OCI-LY7 (cell line): ENCODE measurements around the gene GRIA1. TPM values are rescaled to one million over a fixed set of nuclear protein-coding genes. Genes with fewer than 3 reads are reported as not detected.

Experiments used
- BruUV-seq: library from RNA; stranded (reverse); fragments of 400-500 nt; replicated peaks from 2 replicates; lab custom pipeline; 2021; lab: Mats Ljungman, UMichigan
- CTCF ChIA-PET: fragments of 300-600 bp; sonication (Branson Sonifier 250); formaldehyde crosslinking; loops from one replicate; lab custom pipeline; 2022; ENCODE audit warnings: antibody characterized with exemption; ENCODE audit not compliant: unreplicated experiment; lab: Charles Lee
- POLR2A ChIA-PET: fragments of 300-600 bp; sonication (Branson Sonifier 250); formaldehyde crosslinking; loops from one replicate; lab custom pipeline; 2022; ENCODE audit warnings: antibody characterized with exemption; lab: Charles Lee
- DNase-seq: peaks from one replicate; pipeline ENCODE4 v3.0.0-alpha.2; 2015; ENCODE audit warnings: low spot score
- H2AFZ ChIP-seq: fragments of 200-600 bp; sonication (generic), shearing (Covaris generic); 2 replicates; pipeline ENCODE4 v1.6.1; 2014; ENCODE audit warnings: mild to moderate bottlenecking, antibody characterized with exemption, low read length, moderate library complexity
- H3K27ac ChIP-seq: fragments of 200-600 bp; sonication (generic); 2 replicates; pipeline ENCODE4 v1.5.1; 2014; ENCODE audit warnings: mixed run types, low read depth, mild to moderate bottlenecking, moderate library complexity, low read length, inconsistent platforms; ENCODE audit not compliant: poor library complexity, severe bottlenecking
- H3K36me3 ChIP-seq: fragments of 200-600 bp; sonication (generic); 2 replicates; pipeline ENCODE4 v1.6.1; 2014; ENCODE audit warnings: mild to moderate bottlenecking, antibody characterized with exemption, low read length, moderate library complexity, mixed read lengths; ENCODE audit not compliant: insufficient read depth
- H3K4me1 ChIP-seq: fragments of 200-600 bp; sonication (generic); 2 replicates; pipeline ENCODE4 v1.5.1; 2014; ENCODE audit warnings: mild to moderate bottlenecking, low read length; ENCODE audit not compliant: insufficient read depth, poor library complexity, severe bottlenecking
- H3K4me2 ChIP-seq: fragments of 200-600 bp; sonication (generic); 2 replicates; pipeline ENCODE4 v1.6.1; 2014; ENCODE audit warnings: mild to moderate bottlenecking, low read length
- H3K4me3 ChIP-seq: fragments of 200-600 bp; sonication (generic); 2 replicates; pipeline ENCODE4 v1.5.1; 2014; ENCODE audit warnings: mild to moderate bottlenecking, low read depth, low read length; ENCODE audit not compliant: poor library complexity, severe bottlenecking
- H3K79me2 ChIP-seq: fragments of 200-600 bp; sonication (generic); 2 replicates; pipeline ENCODE4 v1.6.1; 2016; ENCODE audit warnings: low read depth, mild to moderate bottlenecking, low read length, moderate library complexity, mixed read lengths; ENCODE audit not compliant: insufficient read depth
- H3K9me2 ChIP-seq: fragments of 200-600 bp; sonication (generic); 2 replicates; pipeline ENCODE4 v1.6.1; 2016; ENCODE audit warnings: mild to moderate bottlenecking, low read length, mixed read lengths; ENCODE audit not compliant: insufficient read depth
- H3K9me3 ChIP-seq: fragments of 200-600 bp; sonication (generic); 2 replicates; pipeline ENCODE4 v1.6.1; 2014; ENCODE audit warnings: mild to moderate bottlenecking, mixed run types, low read length, mixed read lengths
- H4K20me1 ChIP-seq: fragments of 200-600 bp; sonication (generic); 2 replicates; pipeline ENCODE4 v1.6.1; 2014; ENCODE audit warnings: mild to moderate bottlenecking, antibody characterized with exemption, low read length, moderate library complexity, mixed read lengths; ENCODE audit not compliant: insufficient read depth
- EZH2phosphoT487 ChIP-seq: fragments of 200-600 bp; sonication (generic); IDR thresholded peaks from 2 replicates; pipeline ENCODE4 v1.6.1; 2018; ENCODE audit warnings: low read depth, borderline replicate concordance, mild to moderate bottlenecking, mixed run types, antibody characterized with exemption, low read length, moderate library complexity, mixed read lengths
- intact Hi-C: fragments of 100-400 bp; cut with micrococcal nuclease; formaldehyde crosslinking; loops from one replicate; pipeline ENCODE4 v1.10.0; 2022; ENCODE audit not compliant: unreplicated experiment
- total RNA-seq, 2 experiments: library from RNA; depleted of rRNA in 1 of 2; stranded (reverse); fragments of >200 nt in 1 of 2; shearing (Covaris generic) in 1 of 2; gene quantifications; 2 replicates each; pipeline ENCODE4 v1.2.3, GENCODE V29; 2014 to 2022
- TF ChIP-seq, protein P1 (sequence below): fragments of 200-600 bp; sonication (generic); conservative IDR thresholded peaks from 2 replicates; pipeline ENCODE4 v1.5.1; 2014; ENCODE audit warnings: mild to moderate bottlenecking, antibody characterized with exemption, low read length, moderate library complexity, mixed read lengths

Gene GRIA1
- total RNA-seq, 2 experiments from 2014 or later, result not detected

GRCh38 chr5:153605386-153605785 lies 114.9 kb downstream of the GRIA1 start:
- POLR2A ChIA-PET, result interaction anchor here (0.6 to 1.5 kb wide), 4 partner anchors 9 to 1360 kb away, joined by 3 to 4 read pairs (median 4); no protein-coding TSS in a partner anchor
- CTCF ChIA-PET, result interaction anchor here (1.3 kb wide), 1 partner anchor 21 kb away, joined by 8 read pairs; no protein-coding TSS in a partner anchor
- Histone ChIP-seq H3K27ac (no peak overlapping the region), H3K79me2 (no peaks in the 10 kb centered on the region), H3K9me3 (peaks cover 9% of the 10 kb centered on the region; the same call in 1 of the 2 replicates), H2AFZ (peak overlapping the region; percentile 77; the same call in 1 of the 2 replicates), H3K36me3 (no peaks in the 10 kb centered on the region), H4K20me1 (no peaks in the 10 kb centered on the region), H3K4me2 (no peak overlapping the region), H3K4me3 (no peak overlapping the region), H3K4me1 (peaks cover 65% of the 10 kb centered on the region), H3K9me2 (no peaks in the 10 kb centered on the region)
- intact Hi-C loops, result no loop called here
- no peak for DNase-seq
- no TSS peak for BruUV-seq
- TF ChIP-seq EZH2phosphoT487, result no peak
- TF ChIP-seq, protein P1, sequence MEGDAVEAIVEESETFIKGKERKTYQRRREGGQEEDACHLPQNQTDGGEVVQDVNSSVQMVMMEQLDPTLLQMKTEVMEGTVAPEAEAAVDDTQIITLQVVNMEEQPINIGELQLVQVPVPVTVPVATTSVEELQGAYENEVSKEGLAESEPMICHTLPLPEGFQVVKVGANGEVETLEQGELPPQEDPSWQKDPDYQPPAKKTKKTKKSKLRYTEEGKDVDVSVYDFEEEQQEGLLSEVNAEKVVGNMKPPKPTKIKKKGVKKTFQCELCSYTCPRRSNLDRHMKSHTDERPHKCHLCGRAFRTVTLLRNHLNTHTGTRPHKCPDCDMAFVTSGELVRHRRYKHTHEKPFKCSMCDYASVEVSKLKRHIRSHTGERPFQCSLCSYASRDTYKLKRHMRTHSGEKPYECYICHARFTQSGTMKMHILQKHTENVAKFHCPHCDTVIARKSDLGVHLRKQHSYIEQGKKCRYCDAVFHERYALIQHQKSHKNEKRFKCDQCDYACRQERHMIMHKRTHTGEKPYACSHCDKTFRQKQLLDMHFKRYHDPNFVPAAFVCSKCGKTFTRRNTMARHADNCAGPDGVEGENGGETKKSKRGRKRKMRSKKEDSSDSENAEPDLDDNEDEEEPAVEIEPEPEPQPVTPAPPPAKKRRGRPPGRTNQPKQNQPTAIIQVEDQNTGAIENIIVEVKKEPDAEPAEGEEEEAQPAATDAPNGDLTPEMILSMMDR, result no peak

DNA sequence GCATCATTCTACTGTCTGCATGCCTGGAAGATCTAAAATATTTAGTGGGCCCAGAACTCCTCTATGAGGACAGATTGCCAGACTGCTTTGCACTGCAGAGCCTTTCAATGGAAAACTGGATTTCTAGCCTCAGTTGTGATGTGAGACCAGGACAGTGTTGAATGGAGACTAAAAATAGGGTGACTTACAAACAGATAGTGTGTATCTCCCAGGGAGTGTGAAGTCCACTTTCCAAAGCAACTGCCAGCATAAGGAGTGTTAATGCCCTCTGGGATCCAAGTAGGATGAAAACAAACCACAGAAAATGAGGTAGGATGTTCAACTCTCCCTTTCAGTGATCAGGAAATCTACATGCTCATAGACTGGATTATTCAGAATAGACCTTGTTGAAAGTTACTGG lies 119.5 kb downstream of the GRIA1 start:
- DNase-seq, result no peak
- TF ChIP-seq, protein P1, result no peak
- TF ChIP-seq EZH2phosphoT487, result no peak
- H3K36me3 ChIP-seq, result no peaks in the 10 kb centered on the region
- CTCF ChIA-PET, result no interaction called here
- peaks cover 52% of the 10 kb centered on the region for H3K4me1 ChIP-seq
- H3K4me2 ChIP-seq, result no peak overlapping the region; the same call in 1 of the 2 replicates
- POLR2A ChIA-PET, result interaction anchor here (0.6 to 3.4 kb wide), 6 partner anchors 9 to 28 kb away, joined by 3 to 28 read pairs (median 6); no protein-coding TSS in a partner anchor
- BruUV-seq, result no TSS peak
- intact Hi-C loops, result no loop called here
- H3K4me3 ChIP-seq, result no peak overlapping the region
- H3K9me3 ChIP-seq, result peaks cover 4% of the 10 kb centered on the region; the same call in 1 of the 2 replicates
- H2AFZ ChIP-seq, result peak overlapping the region; percentile 92
- no peaks in the 10 kb centered on the region for H3K79me2 ChIP-seq
- H3K9me2 ChIP-seq, result no peaks in the 10 kb centered on the region
- no peaks in the 10 kb centered on the region for H4K20me1 ChIP-seq
- H3K27ac ChIP-seq, result no peak overlapping the region

DNA sequence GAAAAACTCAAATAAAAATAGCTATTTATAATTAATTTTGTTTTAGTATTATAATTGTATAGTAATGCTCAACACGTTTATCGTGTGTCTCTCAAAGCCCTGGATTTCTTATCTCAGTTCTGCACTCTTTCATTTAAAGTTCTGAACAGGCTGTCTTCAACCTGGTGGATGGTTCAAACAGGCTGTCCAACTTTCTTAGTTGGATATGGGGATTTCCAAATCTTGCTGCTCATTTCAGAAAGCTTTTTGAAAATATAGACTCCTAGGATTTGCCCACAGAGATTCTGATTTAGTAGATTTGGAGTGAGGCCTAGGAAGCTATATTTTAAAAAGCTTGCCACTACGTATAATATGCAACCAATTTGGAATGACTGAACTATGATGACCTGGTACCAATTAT lies 120.3 kb downstream of the GRIA1 start:
- TF ChIP-seq EZH2phosphoT487, result no peak
- TF ChIP-seq, protein P1, result no peak
- DNase-seq, result no peak
- no peaks in the 10 kb centered on the region for H3K9me2 ChIP-seq
- H3K27ac ChIP-seq, result no peak overlapping the region
- intact Hi-C loops, result no loop called here
- no peaks in the 10 kb centered on the region for H3K79me2 ChIP-seq
- POLR2A ChIA-PET, result interaction anchor here (0.8 to 3.4 kb wide), 6 partner anchors 8 to 19 kb away, joined by 3 to 28 read pairs (median 6); no protein-coding TSS in a partner anchor
- no peak overlapping the region for H2AFZ ChIP-seq
- no TSS peak for BruUV-seq
- no peaks in the 10 kb centered on the region for H3K9me3 ChIP-seq
- CTCF ChIA-PET, result interaction anchor here (1.0 kb wide), 1 partner anchor 18 kb away, joined by 3 read pairs; no protein-coding TSS in a partner anchor
- H3K4me3 ChIP-seq, result no peak overlapping the region
- H3K4me2 ChIP-seq, result no peak overlapping the region
- H3K4me1 ChIP-seq, result peaks cover 44% of the 10 kb centered on the region
- H4K20me1 ChIP-seq, result no peaks in the 10 kb centered on the region
- H3K36me3 ChIP-seq, result no peaks in the 10 kb centered on the region
